Hepatocyte (in vitro differentiated cells): ENCODE measurements around the gene RGS3. TPM values are rescaled to one million over a fixed set of nuclear protein-coding genes. Genes with fewer than 3 reads are reported as not detected.

Experiments
- DNase-seq: peaks from one replicate; pipeline ENCODE4 v3.0.0-alpha.2; 2016; ENCODE audit warnings: low spot score
- H2AFZ ChIP-seq: fragments of 200-600 bp; sonication (generic); 2 replicates; pipeline ENCODE4 v1.6.0; 2016; ENCODE audit warnings: antibody characterized with exemption, mild to moderate bottlenecking
- H3K27ac ChIP-seq: fragments of 200-600 bp; sonication (generic); 2 replicates; pipeline ENCODE4 v1.5.1; 2016; ENCODE audit warnings: mild to moderate bottlenecking
- H3K27me3 ChIP-seq: fragments of 200-600 bp; sonication (generic); 2 replicates; pipeline ENCODE4 v1.6.1; 2016
- H3K36me3 ChIP-seq: fragments of 200-600 bp; sonication (generic); replicated peaks from 2 replicates; pipeline ENCODE4 v1.5.1; 2016; ENCODE audit warnings: low read depth; ENCODE audit not compliant: insufficient read depth
- H3K4me1 ChIP-seq: fragments of 200-600 bp; sonication (generic); 2 replicates; pipeline ENCODE4 v1.5.1; 2016; ENCODE audit warnings: mild to moderate bottlenecking, moderate library complexity; ENCODE audit not compliant: insufficient read depth
- H3K4me2 ChIP-seq: fragments of 200-600 bp; sonication (generic); 2 replicates; pipeline ENCODE4 v1.6.0; 2016
- H3K4me3 ChIP-seq: fragments of 200-600 bp; sonication (generic); 2 replicates; pipeline ENCODE4 v1.5.1; 2016; ENCODE audit warnings: mild to moderate bottlenecking
- H3K79me2 ChIP-seq: fragments of 200-600 bp; sonication (generic); 2 replicates; pipeline ENCODE4 v1.6.0; 2017; ENCODE audit warnings: mild to moderate bottlenecking
- H3K9me2 ChIP-seq: fragments of 200-600 bp; sonication (generic); replicated peaks from 2 replicates; pipeline ENCODE4 v1.6.0; 2017; ENCODE audit warnings: mild to moderate bottlenecking; ENCODE audit not compliant: insufficient read depth
- H3K9me3 ChIP-seq: fragments of 200-600 bp; sonication (generic); 2 replicates; pipeline ENCODE4 v1.5.1; 2016; ENCODE audit warnings: low read depth, mild to moderate bottlenecking
- H4K20me1 ChIP-seq: fragments of 200-600 bp; sonication (generic); 2 replicates; pipeline ENCODE4 v1.6.0; 2016; ENCODE audit warnings: mild to moderate bottlenecking; ENCODE audit not compliant: insufficient read depth, poor library complexity, severe bottlenecking
- EZH2 ChIP-seq: fragments of 200-600 bp; sonication (generic); IDR thresholded peaks from 2 replicates; pipeline ENCODE4 v1.6.1; 2016; ENCODE audit warnings: antibody characterized with exemption, mild to moderate bottlenecking, borderline replicate concordance
- EZH2phosphoT487 ChIP-seq: fragments of 200-600 bp; sonication (generic); IDR thresholded peaks from one replicate; pipeline ENCODE4 v1.6.1; 2018; ENCODE audit warnings: antibody characterized with exemption, mild to moderate bottlenecking, low read depth, moderate library complexity; ENCODE audit not compliant: unreplicated experiment, severe bottlenecking
- WGBS: methylation state at CpG from one replicate; pipeline ENCODE4 v1.1.6; 2016; ENCODE audit warnings: low lambda C conversion rate; ENCODE audit errors: missing lambda C conversion rate; 5-methylcytosine and 5-hydroxymethylcytosine counted together
- polyA plus RNA-seq: library from polyadenylated mRNA; unstranded; fragments of >200 nt; fragmentation: Nextera tagmentation; extraction: Ambion mirVana; gene quantifications from 2 replicates; pipeline ENCODE4 v1.2.1, GENCODE V29; 2016
- total RNA-seq: library from RNA; depleted of rRNA; stranded (reverse); fragments of >200 nt; gene quantifications from 2 replicates; pipeline ENCODE4 v1.2.3, GENCODE V29; 2014
- TF ChIP-seq, protein P1 (sequence below): fragments of 200-600 bp; sonication (generic); IDR thresholded peaks from 2 replicates; pipeline ENCODE4 v1.5.1; 2016; ENCODE audit warnings: antibody characterized with exemption, mild to moderate bottlenecking; ENCODE audit not compliant: poor library complexity

The RGS3 gene
- total and polyA plus RNA-seq, 2 experiments from 2014 or later: 48.0 to 62.7 TPM

DNA sequence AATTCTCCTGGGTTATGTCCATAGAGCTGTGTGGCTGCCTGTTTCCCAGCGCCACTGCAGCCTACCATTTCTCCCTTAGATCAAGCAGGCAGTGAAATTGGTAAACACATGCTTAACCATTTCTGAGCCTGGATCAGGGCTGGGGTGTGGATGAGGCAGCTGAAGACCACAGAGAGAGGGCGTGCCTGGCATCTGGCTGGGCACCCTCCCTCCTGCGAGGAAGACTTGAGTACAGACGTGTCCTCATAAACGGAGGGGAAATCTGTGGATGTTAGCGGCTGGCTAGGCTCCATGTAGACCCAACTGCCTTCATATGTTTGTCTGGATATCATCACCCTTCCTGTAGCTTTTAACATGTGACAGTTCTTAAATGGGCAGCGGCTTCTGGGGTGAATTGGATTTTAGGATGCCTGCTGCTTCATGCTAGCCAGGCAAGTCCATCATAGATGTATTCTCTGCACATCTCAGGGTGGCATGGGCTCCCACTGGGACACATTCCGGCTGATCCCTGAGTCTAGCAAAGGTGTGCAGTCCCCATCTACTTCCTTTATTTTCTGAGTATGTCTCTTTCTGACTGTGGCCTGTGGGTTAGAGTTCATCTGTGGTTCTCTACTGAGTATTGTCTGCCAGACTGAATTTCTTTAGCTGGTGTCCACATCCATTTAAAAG lies 11.0 kb downstream of the RGS3 start:
- no peak overlapping the region for H3K4me3 ChIP-seq
- H3K9me3 ChIP-seq: no peaks in the 10 kb centered on the region
- H3K36me3 ChIP-seq: no peaks in the 10 kb centered on the region
- no peaks in the 10 kb centered on the region for H3K27me3 ChIP-seq
- H2AFZ ChIP-seq: no peak overlapping the region
- 60% methylated on average over 8 of the region's 8 CpGs for WGBS
- peaks cover 8% of the 10 kb centered on the region for H3K79me2 ChIP-seq
- no peaks in the 10 kb centered on the region for H3K9me2 ChIP-seq
- no peaks in the 10 kb centered on the region for H4K20me1 ChIP-seq
- no peak overlapping the region for H3K4me2 ChIP-seq
- H3K27ac ChIP-seq: no peak overlapping the region
- no peaks in the 10 kb centered on the region for H3K4me1 ChIP-seq
- DNase-seq: peak; percentile 9
- TF ChIP-seq EZH2phosphoT487: no peak
- TF ChIP-seq, protein P1, sequence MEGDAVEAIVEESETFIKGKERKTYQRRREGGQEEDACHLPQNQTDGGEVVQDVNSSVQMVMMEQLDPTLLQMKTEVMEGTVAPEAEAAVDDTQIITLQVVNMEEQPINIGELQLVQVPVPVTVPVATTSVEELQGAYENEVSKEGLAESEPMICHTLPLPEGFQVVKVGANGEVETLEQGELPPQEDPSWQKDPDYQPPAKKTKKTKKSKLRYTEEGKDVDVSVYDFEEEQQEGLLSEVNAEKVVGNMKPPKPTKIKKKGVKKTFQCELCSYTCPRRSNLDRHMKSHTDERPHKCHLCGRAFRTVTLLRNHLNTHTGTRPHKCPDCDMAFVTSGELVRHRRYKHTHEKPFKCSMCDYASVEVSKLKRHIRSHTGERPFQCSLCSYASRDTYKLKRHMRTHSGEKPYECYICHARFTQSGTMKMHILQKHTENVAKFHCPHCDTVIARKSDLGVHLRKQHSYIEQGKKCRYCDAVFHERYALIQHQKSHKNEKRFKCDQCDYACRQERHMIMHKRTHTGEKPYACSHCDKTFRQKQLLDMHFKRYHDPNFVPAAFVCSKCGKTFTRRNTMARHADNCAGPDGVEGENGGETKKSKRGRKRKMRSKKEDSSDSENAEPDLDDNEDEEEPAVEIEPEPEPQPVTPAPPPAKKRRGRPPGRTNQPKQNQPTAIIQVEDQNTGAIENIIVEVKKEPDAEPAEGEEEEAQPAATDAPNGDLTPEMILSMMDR: no peak
- no peak for TF ChIP-seq EZH2

DNA sequence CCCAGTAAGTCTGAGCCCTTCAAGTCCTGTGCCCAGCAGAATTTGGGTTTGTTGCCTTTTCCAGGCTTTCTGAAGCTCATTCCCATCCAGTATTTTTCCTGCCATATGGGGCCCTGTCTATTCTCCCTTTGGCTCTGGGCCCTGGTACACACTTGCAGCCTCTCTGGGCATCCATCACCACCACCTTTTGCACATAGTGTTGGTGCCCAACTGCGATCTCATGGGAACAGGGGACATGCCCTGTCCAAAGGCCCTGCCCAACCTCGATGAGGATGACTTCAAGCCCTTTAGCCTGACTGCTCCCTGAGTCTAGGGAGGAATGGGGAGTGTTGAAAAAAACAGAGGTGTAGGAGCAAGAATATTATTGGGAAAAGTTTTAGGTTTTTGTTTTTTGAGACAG lies 11.5 kb downstream of the RGS3 start:
- TF ChIP-seq, protein P1: no peak
- no peak for TF ChIP-seq EZH2phosphoT487
- no peak for TF ChIP-seq EZH2
- Histone ChIP-seq H3K4me2 (no peak overlapping the region), H3K36me3 (no peaks in the 10 kb centered on the region), H2AFZ (no peak overlapping the region), H3K9me3 (no peaks in the 10 kb centered on the region), H3K27ac (no peak overlapping the region), H3K4me1 (no peaks in the 10 kb centered on the region), H3K79me2 (peaks cover 8% of the 10 kb centered on the region), H3K27me3 (no peaks in the 10 kb centered on the region), H3K9me2 (no peaks in the 10 kb centered on the region), H3K4me3 (no peak overlapping the region), H4K20me1 (no peaks in the 10 kb centered on the region)
- DNase-seq: no peak
- WGBS: 98% methylated on average over 2 of the region's 2 CpGs

DNA sequence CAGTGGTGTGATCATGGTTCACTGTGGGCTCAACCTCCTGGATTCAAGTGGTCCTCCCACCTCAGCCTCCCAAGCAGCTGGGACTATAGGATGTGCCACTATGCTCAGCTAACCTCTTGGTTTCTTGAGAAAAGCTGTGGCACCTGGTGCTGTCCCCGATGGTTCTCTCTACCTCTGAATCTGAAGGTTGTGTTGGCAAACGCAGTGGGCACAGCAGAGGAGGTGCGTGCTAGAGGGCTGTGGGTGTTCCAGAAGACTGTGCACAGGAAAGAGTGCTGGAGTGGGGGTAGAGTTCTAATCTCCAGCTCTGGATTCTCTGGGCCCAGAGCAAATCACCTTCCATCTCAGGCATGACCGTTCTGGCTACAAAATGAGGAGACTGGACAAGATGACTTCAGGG lies 12.5 kb downstream of the RGS3 start:
- Histone ChIP-seq H3K9me3 (no peaks in the 10 kb centered on the region), H3K9me2 (no peaks in the 10 kb centered on the region), H3K4me3 (no peak overlapping the region), H4K20me1 (no peaks in the 10 kb centered on the region), H3K79me2 (peaks cover under 1% of the 10 kb centered on the region), H2AFZ (no peak overlapping the region), H3K4me1 (no peaks in the 10 kb centered on the region), H3K27me3 (no peaks in the 10 kb centered on the region), H3K27ac (no peak overlapping the region), H3K4me2 (no peak overlapping the region), H3K36me3 (no peaks in the 10 kb centered on the region)
- no peak for DNase-seq
- WGBS: 98% methylated on average over 4 of the region's 4 CpGs
- TF ChIP-seq, protein P1: no peak
- no peak for TF ChIP-seq EZH2phosphoT487
- TF ChIP-seq EZH2: no peak

DNA sequence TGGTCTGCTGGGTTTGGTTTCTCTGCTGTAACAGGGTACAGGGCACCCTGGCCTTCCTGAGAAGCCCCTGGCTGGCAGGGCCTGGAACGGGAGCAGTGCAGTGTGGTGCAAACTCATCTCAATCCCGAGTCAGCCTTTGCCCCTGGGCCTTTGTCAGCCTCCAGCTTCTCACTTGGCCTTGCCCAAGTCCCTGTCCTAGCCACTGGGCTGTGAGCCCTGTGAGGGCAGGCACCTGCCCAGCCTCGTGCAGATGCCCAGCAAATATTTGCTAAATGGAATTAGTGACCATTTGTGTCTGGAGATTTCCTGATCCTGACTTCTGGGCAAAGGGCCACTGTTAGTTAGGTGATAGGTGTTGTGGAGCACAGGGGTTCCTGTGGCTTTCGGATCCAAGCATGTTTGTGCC lies 13.0 kb downstream of the RGS3 start:
- Histone ChIP-seq H3K36me3 (no peaks in the 10 kb centered on the region), H3K4me2 (no peak overlapping the region), H3K9me2 (no peaks in the 10 kb centered on the region), H3K9me3 (no peaks in the 10 kb centered on the region), H3K27me3 (no peaks in the 10 kb centered on the region), H4K20me1 (no peaks in the 10 kb centered on the region), H3K4me3 (no peak overlapping the region), H3K4me1 (no peaks in the 10 kb centered on the region), H2AFZ (no peak overlapping the region), H3K79me2 (no peaks in the 10 kb centered on the region), H3K27ac (no peak overlapping the region)
- 89% methylated on average over 4 of the region's 4 CpGs for WGBS
- TF ChIP-seq, protein P1: no peak
- TF ChIP-seq EZH2 (no peak), EZH2phosphoT487 (no peak)
- peak; percentile 2 for DNase-seq
